H1 (cell line): ENCODE data around the gene SPEM3. TPM values are rescaled to one million over a fixed set of nuclear protein-coding genes. Genes with fewer than 3 reads are reported as not detected.
A peak's percentile ranks its signal among the peaks of the same experiment; 100 is the strongest.

Experiments
- ASH2L ChIP-seq: fragments of 200-600, 300-600 bp; sonication (generic); IDR thresholded peaks from one replicate; pipeline ENCODE4 v1.7.1; 2017; ENCODE audit warnings: low read length
- BRCA1 ChIP-seq: IDR thresholded peaks from 2 replicates; pipeline ENCODE4 v1.6.1; 2012; ENCODE audit warnings: low read depth, low read length, improper control_type of control experiment
- EZH2 ChIP-seq: fragments of 200-600 bp; sonication (generic); IDR thresholded peaks from 2 replicates; pipeline ENCODE4 v1.7.1; 2012; ENCODE audit warnings: low read depth, mild to moderate bottlenecking, moderate library complexity, low read length, inconsistent platforms; ENCODE audit not compliant: severe bottlenecking
- JUND ChIP-seq: IDR thresholded peaks from 2 replicates; pipeline ENCODE4 v1.6.1; 2011; ENCODE audit warnings: mild to moderate bottlenecking, improper control_type of control experiment, low read length
- KDM4A ChIP-seq: IDR thresholded peaks from one replicate; pipeline ENCODE4 v1.7.1; 2012; ENCODE audit warnings: low read depth, mild to moderate bottlenecking, moderate library complexity, low read length, inconsistent platforms; ENCODE audit not compliant: severe bottlenecking
- POLR2A ChIP-seq, 2 experiments: IDR thresholded peaks; 1 replicate in 1 of 2; 2 replicates in 1 of 2; pipeline ENCODE4 v1.6.1; 2011; ENCODE audit warnings: low read depth in 2 of 2, low read length in 2 of 2, mild to moderate bottlenecking in 2 of 2; ENCODE audit errors: control extremely low read depth in 1 of 2
- SP1 ChIP-seq: IDR thresholded peaks from 2 replicates; pipeline ENCODE4 v1.6.1; 2011; ENCODE audit warnings: low read depth, low read length
- TEAD4 ChIP-seq: IDR thresholded peaks from 2 replicates; pipeline ENCODE4 v1.6.1; 2012; ENCODE audit warnings: low read depth, low read length, inconsistent platforms, mixed read lengths
- YY1 ChIP-seq: IDR thresholded peaks from 2 replicates; pipeline ENCODE4 v1.6.1; 2011; ENCODE audit warnings: low read depth, mild to moderate bottlenecking, low read length
- polyA plus RNA-seq, 7 experiments: library from polyadenylated mRNA; depleted of rRNA in 3 of 7; stranded (reverse) in 5 of 7; unstranded in 2 of 7; fragments of >200 nt in 5 of 7; fragments of 200-250 nt in 2 of 7; gene quantifications; 1 replicate in 5 of 7; 2 replicates in 1 of 7; 4 replicates in 1 of 7; pipeline versions ENCODE4 v1.2.1 to v1.2.3, GENCODE V29; 2011 to 2013; ENCODE audit warnings: missing spikeins in 2 of 7, mixed read lengths in 2 of 7
- total RNA-seq: library from RNA; stranded (reverse); fragmentation: NEBNext Ultra II Directional; extraction: Animal tissue kit (Norgen Biotek cat#: 25700); gene quantifications from 2 replicates; pipeline ENCODE4 v1.2.1, GENCODE V29; 2021
- TF ChIP-seq, protein P1 (sequence below): fragments of 300-600 bp; sonication (generic); IDR thresholded peaks from 2 replicates; pipeline ENCODE4 v1.7.1; 2012; ENCODE audit warnings: low read length, moderate library complexity, mild to moderate bottlenecking, inconsistent platforms; ENCODE audit not compliant: insufficient replicate concordance
- TF ChIP-seq, protein P2 (sequence below): IDR thresholded peaks from 2 replicates; pipeline ENCODE4 v1.6.1; 2012; ENCODE audit warnings: inconsistent platforms

SPEM3 gene
- total and polyA plus RNA-seq, 2 of the 8 experiments (the other 6 are each of a cell fraction or from before 2014, with no cell fraction given): 0.02 TPM; not detected in 1

DNA sequence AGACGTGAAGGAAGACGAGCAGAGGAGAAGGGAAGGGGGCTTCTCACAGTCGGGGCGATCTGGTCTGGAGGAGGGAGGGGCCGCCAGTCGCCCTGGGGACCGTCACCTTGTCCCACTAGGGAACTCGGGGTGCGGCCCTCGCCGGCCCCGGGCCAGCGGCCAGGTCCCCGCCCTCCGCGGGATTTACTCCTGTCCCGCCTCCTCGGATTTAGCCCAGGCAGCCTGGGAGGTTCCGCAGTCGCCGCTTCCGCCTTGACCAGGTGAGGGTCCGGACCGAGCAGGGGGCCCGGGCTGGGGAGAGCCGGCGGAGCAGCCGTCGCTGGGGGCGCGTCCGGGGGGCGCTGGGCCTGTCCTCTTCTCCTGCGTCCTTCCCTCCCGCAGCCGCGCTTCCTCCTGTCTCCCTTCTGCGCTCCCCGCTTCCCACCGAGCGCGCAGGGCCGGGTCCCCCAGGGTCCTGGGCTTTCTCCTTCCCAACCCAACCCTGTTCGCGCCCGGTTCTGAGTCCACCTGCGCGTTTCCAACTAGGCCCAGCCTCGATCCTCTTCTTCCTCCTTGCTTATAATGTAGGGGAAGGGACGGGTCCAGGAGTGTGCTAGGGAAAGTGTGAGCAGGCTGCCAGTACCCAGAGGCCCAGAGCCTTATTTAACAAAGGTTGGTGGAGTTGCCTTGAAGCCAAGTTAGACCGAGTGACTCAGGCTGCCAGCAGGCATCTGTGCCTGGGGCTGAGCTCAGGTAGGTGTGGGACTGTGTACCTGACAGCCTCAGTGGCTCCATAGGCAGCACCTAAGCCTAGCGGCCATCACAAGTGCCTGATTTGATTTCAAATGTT, 47.6 kb upstream of the SPEM3 start, which contains the start of gene TNK1 (continued):
- TF ChIP-seq, protein P1, sequence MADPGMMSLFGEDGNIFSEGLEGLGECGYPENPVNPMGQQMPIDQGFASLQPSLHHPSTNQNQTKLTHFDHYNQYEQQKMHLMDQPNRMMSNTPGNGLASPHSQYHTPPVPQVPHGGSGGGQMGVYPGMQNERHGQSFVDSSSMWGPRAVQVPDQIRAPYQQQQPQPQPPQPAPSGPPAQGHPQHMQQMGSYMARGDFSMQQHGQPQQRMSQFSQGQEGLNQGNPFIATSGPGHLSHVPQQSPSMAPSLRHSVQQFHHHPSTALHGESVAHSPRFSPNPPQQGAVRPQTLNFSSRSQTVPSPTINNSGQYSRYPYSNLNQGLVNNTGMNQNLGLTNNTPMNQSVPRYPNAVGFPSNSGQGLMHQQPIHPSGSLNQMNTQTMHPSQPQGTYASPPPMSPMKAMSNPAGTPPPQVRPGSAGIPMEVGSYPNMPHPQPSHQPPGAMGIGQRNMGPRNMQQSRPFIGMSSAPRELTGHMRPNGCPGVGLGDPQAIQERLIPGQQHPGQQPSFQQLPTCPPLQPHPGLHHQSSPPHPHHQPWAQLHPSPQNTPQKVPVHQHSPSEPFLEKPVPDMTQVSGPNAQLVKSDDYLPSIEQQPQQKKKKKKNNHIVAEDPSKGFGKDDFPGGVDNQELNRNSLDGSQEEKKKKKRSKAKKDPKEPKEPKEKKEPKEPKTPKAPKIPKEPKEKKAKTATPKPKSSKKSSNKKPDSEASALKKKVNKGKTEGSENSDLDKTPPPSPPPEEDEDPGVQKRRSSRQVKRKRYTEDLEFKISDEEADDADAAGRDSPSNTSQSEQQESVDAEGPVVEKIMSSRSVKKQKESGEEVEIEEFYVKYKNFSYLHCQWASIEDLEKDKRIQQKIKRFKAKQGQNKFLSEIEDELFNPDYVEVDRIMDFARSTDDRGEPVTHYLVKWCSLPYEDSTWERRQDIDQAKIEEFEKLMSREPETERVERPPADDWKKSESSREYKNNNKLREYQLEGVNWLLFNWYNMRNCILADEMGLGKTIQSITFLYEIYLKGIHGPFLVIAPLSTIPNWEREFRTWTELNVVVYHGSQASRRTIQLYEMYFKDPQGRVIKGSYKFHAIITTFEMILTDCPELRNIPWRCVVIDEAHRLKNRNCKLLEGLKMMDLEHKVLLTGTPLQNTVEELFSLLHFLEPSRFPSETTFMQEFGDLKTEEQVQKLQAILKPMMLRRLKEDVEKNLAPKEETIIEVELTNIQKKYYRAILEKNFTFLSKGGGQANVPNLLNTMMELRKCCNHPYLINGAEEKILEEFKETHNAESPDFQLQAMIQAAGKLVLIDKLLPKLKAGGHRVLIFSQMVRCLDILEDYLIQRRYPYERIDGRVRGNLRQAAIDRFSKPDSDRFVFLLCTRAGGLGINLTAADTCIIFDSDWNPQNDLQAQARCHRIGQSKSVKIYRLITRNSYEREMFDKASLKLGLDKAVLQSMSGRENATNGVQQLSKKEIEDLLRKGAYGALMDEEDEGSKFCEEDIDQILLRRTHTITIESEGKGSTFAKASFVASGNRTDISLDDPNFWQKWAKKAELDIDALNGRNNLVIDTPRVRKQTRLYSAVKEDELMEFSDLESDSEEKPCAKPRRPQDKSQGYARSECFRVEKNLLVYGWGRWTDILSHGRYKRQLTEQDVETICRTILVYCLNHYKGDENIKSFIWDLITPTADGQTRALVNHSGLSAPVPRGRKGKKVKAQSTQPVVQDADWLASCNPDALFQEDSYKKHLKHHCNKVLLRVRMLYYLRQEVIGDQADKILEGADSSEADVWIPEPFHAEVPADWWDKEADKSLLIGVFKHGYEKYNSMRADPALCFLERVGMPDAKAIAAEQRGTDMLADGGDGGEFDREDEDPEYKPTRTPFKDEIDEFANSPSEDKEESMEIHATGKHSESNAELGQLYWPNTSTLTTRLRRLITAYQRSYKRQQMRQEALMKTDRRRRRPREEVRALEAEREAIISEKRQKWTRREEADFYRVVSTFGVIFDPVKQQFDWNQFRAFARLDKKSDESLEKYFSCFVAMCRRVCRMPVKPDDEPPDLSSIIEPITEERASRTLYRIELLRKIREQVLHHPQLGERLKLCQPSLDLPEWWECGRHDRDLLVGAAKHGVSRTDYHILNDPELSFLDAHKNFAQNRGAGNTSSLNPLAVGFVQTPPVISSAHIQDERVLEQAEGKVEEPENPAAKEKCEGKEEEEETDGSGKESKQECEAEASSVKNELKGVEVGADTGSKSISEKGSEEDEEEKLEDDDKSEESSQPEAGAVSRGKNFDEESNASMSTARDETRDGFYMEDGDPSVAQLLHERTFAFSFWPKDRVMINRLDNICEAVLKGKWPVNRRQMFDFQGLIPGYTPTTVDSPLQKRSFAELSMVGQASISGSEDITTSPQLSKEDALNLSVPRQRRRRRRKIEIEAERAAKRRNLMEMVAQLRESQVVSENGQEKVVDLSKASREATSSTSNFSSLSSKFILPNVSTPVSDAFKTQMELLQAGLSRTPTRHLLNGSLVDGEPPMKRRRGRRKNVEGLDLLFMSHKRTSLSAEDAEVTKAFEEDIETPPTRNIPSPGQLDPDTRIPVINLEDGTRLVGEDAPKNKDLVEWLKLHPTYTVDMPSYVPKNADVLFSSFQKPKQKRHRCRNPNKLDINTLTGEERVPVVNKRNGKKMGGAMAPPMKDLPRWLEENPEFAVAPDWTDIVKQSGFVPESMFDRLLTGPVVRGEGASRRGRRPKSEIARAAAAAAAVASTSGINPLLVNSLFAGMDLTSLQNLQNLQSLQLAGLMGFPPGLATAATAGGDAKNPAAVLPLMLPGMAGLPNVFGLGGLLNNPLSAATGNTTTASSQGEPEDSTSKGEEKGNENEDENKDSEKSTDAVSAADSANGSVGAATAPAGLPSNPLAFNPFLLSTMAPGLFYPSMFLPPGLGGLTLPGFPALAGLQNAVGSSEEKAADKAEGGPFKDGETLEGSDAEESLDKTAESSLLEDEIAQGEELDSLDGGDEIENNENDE: no peak
- no peak for TF ChIP-seq BRCA1
- peak; percentile 60 for TF ChIP-seq KDM4A
- no peak for TF ChIP-seq YY1
- TF ChIP-seq ASH2L: peak; percentile 35
- TF ChIP-seq POLR2A (IDR thresholded peaks at IDR 0.05; ENCODE audit: control extremely low read depth in 1 of 2, low read depth in 2 of 2, low read length in 2 of 2): peak in 1 of 2 experiments; percentile 47; a peak in 1 of 3 replicates
- TF ChIP-seq JUND: no peak
- TF ChIP-seq SP1: no peak
- TF ChIP-seq EZH2: peak; percentile 57
- no peak for TF ChIP-seq TEAD4
- TF ChIP-seq, protein P2, sequence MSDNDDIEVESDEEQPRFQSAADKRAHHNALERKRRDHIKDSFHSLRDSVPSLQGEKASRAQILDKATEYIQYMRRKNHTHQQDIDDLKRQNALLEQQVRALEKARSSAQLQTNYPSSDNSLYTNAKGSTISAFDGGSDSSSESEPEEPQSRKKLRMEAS: no peak
